Measurements from ENCODE around the gene KAZN.

DNA sequence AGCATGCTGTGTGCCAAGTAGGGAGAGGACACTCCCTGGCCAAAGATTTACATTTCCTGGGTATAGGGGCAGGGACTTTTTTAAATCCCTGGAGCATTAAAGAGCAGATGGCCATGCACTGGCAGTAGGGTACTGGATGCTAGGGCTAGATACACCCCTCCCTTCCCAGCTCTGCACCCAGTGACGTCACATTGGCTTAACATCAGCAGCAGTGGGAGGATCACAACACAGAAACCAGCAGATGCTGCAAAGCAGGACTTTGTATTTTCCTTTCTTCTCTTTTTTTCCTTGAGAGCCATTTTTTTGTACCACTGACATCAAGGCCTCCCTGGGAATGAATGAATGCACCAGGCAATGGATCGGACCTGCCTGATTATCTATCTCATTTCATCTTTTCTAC, 243.0 kb downstream of the KAZN start:
- TF ChIP-seq, protein P1, sequence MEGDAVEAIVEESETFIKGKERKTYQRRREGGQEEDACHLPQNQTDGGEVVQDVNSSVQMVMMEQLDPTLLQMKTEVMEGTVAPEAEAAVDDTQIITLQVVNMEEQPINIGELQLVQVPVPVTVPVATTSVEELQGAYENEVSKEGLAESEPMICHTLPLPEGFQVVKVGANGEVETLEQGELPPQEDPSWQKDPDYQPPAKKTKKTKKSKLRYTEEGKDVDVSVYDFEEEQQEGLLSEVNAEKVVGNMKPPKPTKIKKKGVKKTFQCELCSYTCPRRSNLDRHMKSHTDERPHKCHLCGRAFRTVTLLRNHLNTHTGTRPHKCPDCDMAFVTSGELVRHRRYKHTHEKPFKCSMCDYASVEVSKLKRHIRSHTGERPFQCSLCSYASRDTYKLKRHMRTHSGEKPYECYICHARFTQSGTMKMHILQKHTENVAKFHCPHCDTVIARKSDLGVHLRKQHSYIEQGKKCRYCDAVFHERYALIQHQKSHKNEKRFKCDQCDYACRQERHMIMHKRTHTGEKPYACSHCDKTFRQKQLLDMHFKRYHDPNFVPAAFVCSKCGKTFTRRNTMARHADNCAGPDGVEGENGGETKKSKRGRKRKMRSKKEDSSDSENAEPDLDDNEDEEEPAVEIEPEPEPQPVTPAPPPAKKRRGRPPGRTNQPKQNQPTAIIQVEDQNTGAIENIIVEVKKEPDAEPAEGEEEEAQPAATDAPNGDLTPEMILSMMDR (IDR thresholded peaks at IDR 0.05): no peak
- TF ChIP-seq EP300 (IDR thresholded peaks at IDR 0.05): no peak
- no peak for TF ChIP-seq POLR2A (IDR thresholded peaks at IDR 0.05)
- no peak for TF ChIP-seq POLR2AphosphoS5 (IDR thresholded peaks at IDR 0.05)
